ENCODE data around the gene SRMS. TPM values are rescaled to one million over a fixed set of nuclear protein-coding genes. Genes with fewer than 3 reads are reported as not detected.

The SRMS gene
- total RNA-seq, 1 donor from 2014 or later = not detected

DNA sequence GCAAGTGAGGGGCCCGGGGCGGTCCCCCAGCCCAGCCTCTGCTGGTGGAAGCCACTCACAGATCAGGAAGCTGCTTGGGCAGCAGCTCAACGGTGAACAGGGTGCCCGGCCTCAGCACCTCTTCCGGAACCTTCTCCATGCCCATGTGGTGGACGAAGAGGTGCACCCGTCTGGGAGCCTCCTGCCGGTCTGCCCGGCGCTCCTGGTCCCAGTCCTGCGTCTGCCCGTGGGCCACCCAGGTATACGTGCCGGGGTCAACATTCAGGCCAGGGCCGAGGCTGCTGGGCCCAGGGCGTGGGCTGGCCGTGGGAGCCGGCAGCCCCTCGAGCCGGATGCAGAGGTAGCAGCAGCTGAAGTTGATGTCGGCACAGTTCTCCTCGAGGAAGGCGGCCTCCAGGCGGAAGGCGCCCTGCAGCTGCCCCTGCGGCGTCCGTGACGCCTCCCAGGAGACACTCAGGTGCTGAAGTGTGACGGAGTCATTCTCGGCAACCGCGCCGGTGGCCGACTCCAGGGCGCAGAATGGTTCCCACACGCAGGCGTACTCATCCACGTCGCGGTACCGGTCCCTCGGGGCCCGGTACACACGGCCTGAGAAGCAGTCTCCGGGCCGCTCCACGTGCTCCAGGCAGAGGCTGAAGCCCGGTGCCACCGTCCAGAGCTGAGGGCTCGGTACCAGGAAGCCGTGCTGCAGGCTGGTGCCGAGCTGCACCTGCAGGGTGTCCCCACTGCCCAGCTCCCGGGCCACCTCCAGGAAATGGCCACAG is 15.1 kb upstream of the SRMS start:
- Mint-ChIP-seq H3K27ac (no peak overlapping the region), H3K27me3 (ENCODE audit: insufficient read depth, low read depth) (no peaks in the 10 kb centered on the region)
- TF ChIP-seq, protein P1, sequence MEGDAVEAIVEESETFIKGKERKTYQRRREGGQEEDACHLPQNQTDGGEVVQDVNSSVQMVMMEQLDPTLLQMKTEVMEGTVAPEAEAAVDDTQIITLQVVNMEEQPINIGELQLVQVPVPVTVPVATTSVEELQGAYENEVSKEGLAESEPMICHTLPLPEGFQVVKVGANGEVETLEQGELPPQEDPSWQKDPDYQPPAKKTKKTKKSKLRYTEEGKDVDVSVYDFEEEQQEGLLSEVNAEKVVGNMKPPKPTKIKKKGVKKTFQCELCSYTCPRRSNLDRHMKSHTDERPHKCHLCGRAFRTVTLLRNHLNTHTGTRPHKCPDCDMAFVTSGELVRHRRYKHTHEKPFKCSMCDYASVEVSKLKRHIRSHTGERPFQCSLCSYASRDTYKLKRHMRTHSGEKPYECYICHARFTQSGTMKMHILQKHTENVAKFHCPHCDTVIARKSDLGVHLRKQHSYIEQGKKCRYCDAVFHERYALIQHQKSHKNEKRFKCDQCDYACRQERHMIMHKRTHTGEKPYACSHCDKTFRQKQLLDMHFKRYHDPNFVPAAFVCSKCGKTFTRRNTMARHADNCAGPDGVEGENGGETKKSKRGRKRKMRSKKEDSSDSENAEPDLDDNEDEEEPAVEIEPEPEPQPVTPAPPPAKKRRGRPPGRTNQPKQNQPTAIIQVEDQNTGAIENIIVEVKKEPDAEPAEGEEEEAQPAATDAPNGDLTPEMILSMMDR (IDR thresholded peaks at IDR 0.05) = no peak
- no peak for TF ChIP-seq EZH2phosphoT487 (IDR thresholded peaks at IDR 0.05)

GRCh38 chr20:63561624-63562396 is 14.3 kb upstream of the SRMS start:
- Mint-ChIP-seq H3K4me1 (peaks cover 5% of the 10 kb centered on the region), H3K9me3 (peaks cover 2% of the 10 kb centered on the region), H3K36me3 (peaks cover 2% of the 10 kb centered on the region), H3K4me3 (no peak overlapping the region), H3K27me3 (ENCODE audit: insufficient read depth, low read depth) (peaks cover 4% of the 10 kb centered on the region), H3K27ac (no peak overlapping the region)
- Histone ChIP-seq H3K27me3 (no peaks in the 10 kb centered on the region), H3K79me2 (ENCODE audit: low read depth) (no peaks in the 10 kb centered on the region), H4K20me1 (ENCODE audit: low read depth) (no peaks in the 10 kb centered on the region), H3K36me3 (no peaks in the 10 kb centered on the region), H3F3A (ENCODE audit: low read depth) (no peaks in the 10 kb centered on the region), H3K9ac (no peak overlapping the region), H2AFZ (replicated peaks) (no peak overlapping the region), H3K4me2 (no peak overlapping the region), H3K27ac (no peak overlapping the region), H3K4me3 (no peak overlapping the region), H3K4me1 (peaks cover 8% of the 10 kb centered on the region), H3K9me3 (ENCODE audit: low read depth) (no peaks in the 10 kb centered on the region)
- TF ChIP-seq EZH2 (IDR thresholded peaks at IDR 0.05) (no peak), EZH2phosphoT487 (IDR thresholded peaks at IDR 0.05) (no peak)
- TF ChIP-seq, protein P1 (IDR thresholded peaks at IDR 0.05) = no peak
- no peak for DNase-seq (ENCODE audit: low spot score)

More for the DNA sequence above, 15.1 kb upstream of the SRMS start:
- Histone ChIP-seq H3K79me2 (ENCODE audit: low read depth) (no peaks in the 10 kb centered on the region), H2AFZ (replicated peaks) (no peak overlapping the region), H4K20me1 (ENCODE audit: low read depth) (no peaks in the 10 kb centered on the region), H3F3A (ENCODE audit: low read depth) (no peaks in the 10 kb centered on the region), H3K4me2 (no peak overlapping the region), H3K4me1 (no peaks in the 10 kb centered on the region), H3K27me3 (no peaks in the 10 kb centered on the region), H3K9me3 (ENCODE audit: low read depth) (no peaks in the 10 kb centered on the region), H3K36me3 (no peaks in the 10 kb centered on the region), H3K27ac (no peak overlapping the region), H3K4me3 (no peak overlapping the region), H3K9ac (no peak overlapping the region)
- no peaks in the 10 kb centered on the region for H3K36me3 Mint-ChIP-seq
- no peak for DNase-seq (ENCODE audit: low spot score)
- H3K9me3 Mint-ChIP-seq = no peaks in the 10 kb centered on the region
- H3K4me1 Mint-ChIP-seq = no peaks in the 10 kb centered on the region
- no peak overlapping the region for H3K4me3 Mint-ChIP-seq

GRCh38 chr20:63560856-63561609 is 13.5 kb upstream of the SRMS start:
- H3K4me1 Mint-ChIP-seq = peaks cover 10% of the 10 kb centered on the region
- no peak overlapping the region for H3K27ac ChIP-seq
- H3K9ac ChIP-seq = no peak overlapping the region
- H3K4me2 ChIP-seq = no peak overlapping the region
- peaks cover 2% of the 10 kb centered on the region for H3K36me3 Mint-ChIP-seq
- H3F3A ChIP-seq (ENCODE audit: low read depth) = no peaks in the 10 kb centered on the region
- peaks cover 4% of the 10 kb centered on the region for H3K27me3 Mint-ChIP-seq (ENCODE audit: insufficient read depth, low read depth)
- H4K20me1 ChIP-seq (ENCODE audit: low read depth) = no peaks in the 10 kb centered on the region
- no peak overlapping the region for H3K27ac Mint-ChIP-seq
- H3K9me3 ChIP-seq (ENCODE audit: low read depth) = no peaks in the 10 kb centered on the region
- peaks cover 12% of the 10 kb centered on the region for H3K4me1 ChIP-seq
- H3K4me3 ChIP-seq = no peak overlapping the region
- no peaks in the 10 kb centered on the region for H3K27me3 ChIP-seq
- no peaks in the 10 kb centered on the region for H3K36me3 ChIP-seq
- H3K79me2 ChIP-seq (ENCODE audit: low read depth) = no peaks in the 10 kb centered on the region
- H3K4me3 Mint-ChIP-seq = no peak overlapping the region
- H3K9me3 Mint-ChIP-seq = peaks cover 2% of the 10 kb centered on the region
- TF ChIP-seq EZH2 (IDR thresholded peaks at IDR 0.05) (no peak), EZH2phosphoT487 (IDR thresholded peaks at IDR 0.05) (no peak)
- TF ChIP-seq, protein P1 (IDR thresholded peaks at IDR 0.05) = no peak
- no peak for DNase-seq (ENCODE audit: low spot score)
- no peak overlapping the region for H2AFZ ChIP-seq (replicated peaks)

Data from neural progenitor cell (in vitro differentiated cells).